T-helper 2 cell (primary cell): ENCODE measurements around the gene GANAB.
"Not testable (repeated sequence)": the region's sequence is repeated elsewhere in the genome, so short reads cannot be mapped to it uniquely, and the experiment has no call there.

ENCODE experiments used
- DNase-seq, 5 experiments: peaks; one replicate each; pipeline versions ENCODE4 v3.0.0 to v3.0.0-alpha.2; 2012 to 2022

Gene GANAB

DNA sequence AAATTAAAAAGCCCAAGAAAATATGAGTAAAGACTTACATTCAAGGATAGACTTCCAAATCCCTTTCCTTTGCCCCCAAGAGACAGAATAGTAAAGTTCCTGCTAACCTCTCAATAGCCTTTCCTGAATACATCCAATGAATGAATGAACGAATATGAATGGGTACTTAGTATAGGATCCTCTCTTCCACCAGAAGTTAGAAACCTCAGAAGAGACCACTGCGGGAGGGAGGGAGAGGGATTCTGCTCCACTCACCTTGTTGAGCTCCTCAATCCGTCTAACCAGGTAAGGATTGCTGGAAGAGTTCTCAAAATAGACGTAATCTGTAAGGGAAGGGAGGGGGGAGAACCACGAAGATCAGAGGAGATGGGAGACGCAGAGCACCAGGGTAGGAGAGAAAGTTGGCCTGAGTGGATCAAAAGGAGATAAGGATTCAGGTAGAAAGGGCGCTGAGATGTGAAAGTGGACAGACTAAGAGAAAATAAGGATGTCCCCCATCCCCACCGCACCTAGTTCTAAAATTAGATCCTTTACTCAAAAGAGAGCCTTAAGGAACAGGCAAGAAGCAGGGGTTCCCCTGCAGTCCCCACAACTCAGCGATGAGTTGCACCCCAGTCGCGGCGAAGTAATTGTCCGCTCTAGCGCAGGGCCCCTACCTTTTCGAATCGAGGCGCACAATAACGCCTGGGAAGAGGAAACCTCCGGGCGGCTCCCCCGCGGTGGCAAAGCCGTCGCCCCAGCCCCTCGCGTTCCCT is 45.9 kb downstream of the GANAB start:
- DNase-seq: peak in 1 of 5 experiments; percentile 54

DNA sequence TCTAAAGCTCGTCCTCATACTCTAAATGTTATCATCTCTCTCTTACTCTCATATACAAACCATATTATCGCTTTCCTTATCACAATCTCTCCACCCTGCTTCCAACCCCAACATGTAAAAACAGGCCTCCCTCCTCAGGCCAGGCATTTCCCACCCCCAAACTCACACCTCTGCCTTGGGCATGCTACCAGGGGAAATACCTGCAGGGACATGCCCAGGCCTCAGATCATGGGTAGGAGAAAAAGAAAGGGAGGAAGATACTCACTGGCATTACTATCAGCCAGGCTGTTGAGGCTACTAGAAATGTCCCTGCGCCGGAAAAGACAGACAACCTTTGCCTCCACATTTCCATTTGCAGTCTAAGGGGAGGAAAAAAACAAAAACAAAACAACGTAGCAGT is 46.5 kb downstream of the GANAB start:
- peak in 1 of 5 experiments; percentile 41 for DNase-seq

DNA sequence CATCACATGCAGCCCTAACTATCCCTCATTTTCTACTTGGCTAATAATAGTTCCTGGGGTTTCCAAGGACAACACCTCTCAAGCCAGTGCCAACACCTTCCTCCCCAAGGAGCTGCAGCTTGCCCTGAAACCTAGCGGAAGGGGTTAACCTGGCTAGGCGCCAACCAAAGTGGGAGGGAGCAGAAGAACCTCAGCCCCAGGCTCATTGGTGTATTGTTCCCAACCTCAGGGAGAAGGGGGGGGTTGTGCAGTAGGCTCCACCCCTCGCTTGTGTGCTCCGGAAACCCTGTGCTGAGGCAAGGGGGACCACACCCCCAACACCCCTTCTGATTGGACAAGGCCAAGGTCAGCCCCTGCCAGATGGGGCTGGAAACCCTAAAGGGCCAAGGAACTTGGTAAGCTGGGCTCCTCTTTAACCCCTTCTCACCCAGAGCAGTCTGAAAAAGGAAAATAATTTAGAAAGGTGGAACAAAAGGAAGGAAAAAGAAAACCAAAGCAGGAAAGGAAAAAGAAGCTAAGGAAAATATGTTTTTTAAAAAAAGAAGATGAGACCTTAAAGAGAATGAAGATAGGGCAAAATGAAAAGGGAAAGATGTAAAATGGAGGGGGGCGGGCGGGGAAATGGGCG is 47.2 kb downstream of the GANAB start:
- peak; percentile 76 to 100 (median 94) for DNase-seq

DNA sequence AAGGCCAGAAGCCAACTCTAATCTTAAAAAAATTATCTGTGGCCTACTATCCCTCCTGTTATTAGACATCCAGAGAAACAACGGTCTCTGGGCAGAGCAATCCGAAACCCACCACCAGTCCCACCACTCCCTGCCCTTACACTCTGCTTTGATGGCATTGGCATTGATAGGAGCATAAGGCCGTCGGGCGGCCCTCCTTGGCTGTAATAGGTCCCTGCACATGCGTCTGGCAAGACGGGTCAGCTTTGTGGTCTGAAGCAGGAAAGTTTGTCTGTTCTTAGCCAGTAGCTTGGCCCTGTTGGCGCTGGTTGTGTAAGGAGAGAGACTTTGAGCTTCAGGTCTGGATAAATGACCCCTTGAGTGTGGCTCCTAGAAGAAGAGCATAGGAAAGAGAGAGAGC is 51.3 kb downstream of the GANAB start:
- DNase-seq: no peak

DNA sequence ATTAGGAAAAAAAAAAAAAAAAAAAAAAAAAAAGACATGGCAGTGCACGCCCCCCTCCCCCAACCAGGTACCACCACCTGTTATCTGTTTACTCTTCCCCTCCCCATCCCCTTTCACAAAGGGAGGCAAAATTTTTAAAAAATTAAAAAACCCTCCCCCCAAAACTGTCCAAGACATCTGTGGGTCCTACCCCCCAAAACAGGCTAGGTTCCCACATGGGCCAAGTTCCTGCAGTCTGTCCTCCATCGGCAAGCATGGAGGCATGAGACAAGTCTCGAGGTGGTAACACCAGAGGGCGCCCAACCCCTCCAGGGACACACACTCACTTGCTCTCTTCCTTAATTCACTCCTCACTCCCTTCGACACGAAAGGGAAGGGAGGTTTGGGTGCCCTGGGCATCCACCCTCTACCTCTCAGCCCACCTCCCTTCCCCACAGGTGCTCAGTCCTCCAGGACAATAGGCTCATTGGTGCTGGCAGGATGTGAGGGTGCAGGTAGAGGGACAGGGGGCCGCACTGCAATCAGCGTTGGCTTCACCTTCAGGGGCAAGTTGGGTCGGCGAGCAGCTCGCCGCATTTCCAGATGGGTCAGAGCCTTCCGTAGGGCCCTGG is 52.9 kb downstream of the GANAB start:
- DNase-seq: peak; percentile 40 to 87 (median 67)

DNA sequence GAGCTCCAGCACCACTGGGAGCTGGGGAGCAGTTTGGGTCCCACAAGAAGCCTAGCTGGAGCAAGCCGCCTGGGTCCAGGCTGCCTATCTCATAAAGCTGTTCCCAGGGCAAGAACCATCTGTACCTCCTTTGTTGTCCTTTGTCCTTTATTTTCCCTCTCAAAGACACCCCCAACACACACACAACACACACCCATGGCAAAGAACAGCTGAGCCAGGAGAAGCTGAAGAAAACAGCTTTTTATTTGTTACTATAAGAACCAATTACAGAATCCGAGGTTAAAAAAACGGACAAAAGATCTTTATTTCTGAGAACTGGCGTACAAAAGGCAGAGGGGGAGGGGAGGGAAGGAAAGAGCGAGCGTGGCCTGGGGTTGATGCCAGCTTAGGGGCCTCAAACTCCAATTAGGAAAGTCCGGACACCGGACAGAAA is 53.4 kb downstream of the GANAB start:
- no peak for DNase-seq

DNA sequence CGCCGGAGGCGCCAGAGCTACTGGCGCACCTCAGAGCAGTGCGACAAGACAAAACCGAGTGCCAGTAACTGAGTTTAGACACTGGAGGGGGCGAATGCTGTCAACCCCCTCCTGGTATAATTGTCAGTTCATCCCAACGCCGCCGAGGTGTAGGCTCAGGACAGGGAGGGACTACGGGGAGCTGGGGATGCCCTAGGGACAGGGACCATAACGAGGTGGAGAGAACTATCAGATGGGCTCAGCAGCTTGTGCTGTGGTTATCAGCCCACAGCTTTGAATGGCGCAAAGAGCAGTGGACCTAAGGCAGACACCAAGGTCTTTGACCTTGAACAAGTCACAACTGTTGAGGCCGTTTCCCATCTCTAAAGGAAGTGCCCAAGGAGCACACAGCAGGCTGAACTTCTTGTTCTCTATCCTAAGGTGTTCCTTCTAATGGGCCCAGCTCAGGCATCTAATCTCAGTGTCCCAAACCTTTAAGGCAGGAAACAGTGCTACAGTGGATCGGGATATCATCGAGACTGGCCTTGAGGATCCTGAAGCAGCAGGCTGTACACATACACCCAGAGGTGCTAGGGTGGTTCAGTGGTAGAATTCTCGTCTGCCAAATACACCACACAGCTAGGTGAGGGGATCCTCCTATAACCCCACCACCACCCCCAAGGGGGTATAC is 54.1 kb downstream of the GANAB start:
- no peak for DNase-seq

DNA sequence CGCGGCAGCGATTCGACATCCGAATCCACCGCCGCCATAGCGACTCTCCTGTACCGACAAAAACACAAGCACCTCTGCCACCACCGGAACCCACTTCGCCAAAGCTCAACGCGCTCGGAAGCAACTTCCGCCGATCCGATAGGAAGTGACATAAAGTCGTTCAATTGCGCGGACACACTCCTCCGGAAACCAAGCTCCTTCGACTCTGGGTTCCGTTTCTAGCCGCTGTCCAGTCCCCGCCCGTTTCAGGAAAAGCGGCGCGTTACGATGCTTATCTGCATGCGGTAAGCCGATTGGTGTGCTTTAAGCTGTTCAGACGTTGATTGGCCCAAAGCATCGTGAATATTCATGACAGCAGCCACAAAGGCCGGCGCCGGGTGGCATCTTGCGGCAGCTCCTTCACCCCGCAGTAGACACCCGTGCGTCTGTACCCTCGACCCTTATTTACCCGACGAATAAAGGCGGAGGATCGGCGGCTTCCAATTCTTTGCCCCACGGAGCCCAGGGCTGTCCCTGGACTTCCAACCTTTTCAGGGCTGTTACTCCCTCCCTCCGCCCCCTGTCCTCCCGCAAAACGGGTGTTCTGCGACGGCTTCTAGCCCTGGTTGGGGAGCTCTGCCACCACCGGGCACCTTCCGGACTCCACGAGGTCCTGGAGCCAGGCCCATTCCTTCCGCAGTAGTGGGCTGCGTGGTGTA is 54.8 kb downstream of the GANAB start, which contains the start of gene TUT1:
TUT1 (minus strand) TSS at position 76 of the 698 bp plus-strand sequence; CDS start at position 38, 38 bp downstream.
- peak; percentile 79 to 100 (median 93) for DNase-seq

DNA sequence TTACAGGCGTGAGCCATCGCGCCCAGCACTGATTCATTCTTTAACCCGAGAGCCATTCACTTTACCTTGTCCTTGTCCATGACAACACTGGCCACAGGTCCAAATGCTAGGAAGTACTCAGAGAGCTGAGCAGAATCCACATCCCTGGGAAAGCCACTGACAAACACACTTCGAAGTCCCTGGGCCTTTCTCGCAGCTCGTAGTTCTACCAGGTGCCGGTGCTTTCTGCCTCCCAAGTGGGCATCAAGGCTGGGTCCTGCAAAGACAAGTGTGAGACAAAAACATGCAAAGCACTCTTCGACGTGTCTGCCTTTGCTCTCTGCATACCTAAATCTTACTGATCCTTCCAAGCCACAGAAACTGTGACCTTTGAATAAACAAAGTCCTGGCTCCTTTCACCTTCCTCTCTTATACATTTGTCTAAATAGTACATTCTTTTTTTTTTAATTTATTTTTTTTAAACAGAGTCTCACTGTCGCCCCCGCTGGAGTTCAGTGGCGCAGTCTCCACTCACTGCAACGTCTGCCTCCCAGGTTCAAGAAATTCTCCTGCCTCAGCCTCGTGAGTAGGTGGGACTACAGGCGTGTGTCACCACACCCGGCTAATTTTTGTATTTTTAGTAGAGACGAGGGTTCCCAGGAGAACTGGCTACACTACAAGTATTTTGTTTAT is 57.3 kb downstream of the GANAB start:
- peak in 1 of 5 experiments; percentile 54 for DNase-seq

DNA sequence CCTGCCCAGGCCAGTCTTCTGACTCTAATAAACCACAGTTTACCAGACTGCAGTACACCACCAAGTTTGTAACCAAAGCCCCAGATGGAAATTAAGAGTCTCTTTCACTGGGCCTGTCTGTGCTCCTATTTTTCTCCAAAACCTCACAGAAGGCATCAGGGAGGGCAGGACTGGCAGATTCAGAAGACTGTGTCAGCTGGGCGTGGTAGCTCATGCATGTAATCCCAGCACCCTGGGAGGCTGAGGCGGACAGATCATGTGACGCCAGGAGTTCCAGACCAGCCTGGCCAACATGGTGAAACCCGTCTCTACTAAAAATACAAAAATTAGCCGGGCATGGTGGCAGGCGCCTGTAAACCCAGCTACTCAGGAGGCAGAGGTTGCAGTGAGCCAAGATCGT is 61.1 kb downstream of the GANAB start:
- DNase-seq: not testable (repeated sequence)

DNA sequence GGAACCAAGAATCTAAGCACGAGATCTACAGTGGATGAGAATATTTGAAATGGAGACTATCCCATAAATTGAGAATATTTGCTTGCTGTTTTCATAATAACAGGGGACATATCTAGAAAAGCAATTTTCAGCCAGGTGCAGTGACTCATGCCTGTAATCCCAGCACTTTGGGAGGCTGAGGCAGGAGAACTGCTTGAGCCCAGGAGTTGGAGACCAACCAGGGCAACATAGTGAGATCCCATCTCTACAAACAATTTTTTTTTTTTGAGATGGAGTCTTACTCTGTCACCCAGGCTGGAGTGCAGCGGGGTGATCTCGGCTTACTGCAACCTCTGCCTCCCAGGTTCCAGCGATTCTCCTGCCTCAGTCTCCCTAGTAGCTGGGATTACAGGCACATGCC is 64.7 kb downstream of the GANAB start:
- DNase-seq: not testable (repeated sequence)

DNA sequence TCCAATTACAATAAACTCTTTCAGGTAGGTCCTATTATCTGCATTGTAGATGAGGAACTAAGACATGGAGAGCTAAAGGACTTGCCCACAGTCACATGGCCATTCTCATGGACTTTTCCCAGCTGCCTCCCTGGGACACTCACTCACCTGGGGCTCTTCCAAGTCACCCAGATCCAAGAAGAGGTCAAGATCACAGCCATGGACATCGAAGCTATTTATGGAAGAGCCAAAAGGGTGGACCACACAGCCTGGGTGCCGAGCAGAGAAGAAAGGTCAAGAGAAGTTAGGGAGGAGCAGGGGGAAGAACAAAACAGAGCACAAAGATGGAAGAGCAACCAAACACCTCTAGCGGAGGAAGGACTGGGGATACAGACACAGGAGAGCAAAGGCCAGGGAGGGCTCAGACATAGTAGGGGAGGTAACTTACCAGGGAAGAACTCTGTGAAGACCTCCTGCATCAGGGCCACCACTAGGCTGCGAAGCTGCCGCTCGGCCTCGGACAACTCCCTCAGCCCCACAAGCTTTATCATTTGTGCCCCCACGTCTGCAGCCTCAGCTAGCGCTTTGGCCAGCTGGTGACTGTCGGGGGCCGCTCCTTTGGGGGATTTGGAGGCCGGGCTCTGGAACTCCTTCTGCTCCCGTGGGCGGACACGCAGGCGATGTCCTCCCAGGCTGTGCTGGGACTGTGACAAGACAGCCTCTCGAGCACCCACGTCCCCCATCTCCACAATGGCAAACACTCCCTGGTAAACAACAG is 65.3 kb downstream of the GANAB start:
- DNase-seq: no peak

DNA sequence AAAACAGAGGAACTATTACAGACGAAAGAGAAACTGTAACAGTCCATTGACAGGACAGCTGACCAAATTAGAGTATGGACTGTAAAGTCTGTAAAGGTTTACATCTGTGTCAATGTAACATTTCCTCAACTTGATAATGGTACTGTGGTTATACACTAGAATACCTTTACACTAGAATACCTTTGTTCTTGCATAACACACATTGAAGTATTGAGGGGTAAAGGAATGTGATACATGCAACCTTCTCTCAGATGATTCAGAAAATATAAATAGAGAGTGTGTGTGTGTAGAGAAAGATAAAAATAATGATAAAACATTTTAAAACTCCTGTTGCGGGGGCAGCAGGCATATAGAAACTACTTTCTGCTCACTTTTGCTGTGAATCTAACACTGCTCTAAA is 67.2 kb downstream of the GANAB start:
- DNase-seq: no peak

DNA sequence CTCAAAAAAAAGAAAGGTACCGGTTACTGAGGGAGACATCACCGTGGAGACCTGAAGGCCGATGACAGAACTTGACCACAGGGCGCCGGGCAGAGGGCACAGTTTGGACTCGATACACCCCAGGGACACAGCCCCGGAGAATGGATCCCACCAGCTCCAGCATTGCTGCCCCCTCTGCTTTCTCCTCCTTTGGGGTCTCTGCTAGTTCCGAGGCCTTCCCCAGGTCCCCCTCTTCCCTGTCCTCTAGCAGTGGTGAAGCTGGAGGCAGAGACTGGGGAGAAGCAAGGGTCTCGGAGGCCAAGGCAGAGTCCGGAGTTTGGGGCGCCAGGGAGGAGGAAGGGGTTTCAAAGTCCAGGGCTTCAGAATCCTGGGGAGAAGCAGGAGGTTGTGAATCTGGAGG is 67.9 kb downstream of the GANAB start:
- DNase-seq: no peak

DNA sequence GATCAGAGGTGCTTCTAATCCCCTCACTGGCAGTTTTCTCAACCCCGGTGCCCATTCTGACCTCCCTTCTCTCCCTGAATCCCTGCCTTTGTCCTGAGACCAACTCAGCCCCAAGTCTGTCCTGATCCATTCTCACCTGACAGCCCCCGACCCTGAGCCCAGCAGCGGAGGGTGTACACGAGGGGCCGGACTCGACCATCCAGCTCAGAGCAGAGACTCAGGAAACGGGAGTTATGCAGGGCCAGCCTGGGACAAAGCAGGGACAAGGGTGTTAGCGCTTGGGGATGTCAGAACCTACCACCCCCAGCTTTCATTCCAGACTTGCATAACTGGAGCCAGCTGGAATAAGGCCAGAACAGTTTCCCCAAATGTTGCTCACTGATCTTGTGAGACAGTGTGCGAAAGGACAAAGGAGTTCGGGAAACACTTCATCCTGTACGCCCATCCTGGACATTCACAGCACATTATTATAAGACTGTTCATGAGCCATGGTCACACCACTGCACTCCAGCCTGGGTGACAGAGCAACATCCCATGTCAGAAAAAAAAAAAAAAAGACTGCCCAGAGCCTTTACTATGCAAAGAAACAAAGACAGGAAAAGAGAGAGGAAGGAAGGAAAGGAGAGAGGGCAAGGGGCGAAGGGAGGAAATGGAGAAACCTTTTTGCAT is 69.2 kb downstream of the GANAB start:
- DNase-seq: no peak

DNA sequence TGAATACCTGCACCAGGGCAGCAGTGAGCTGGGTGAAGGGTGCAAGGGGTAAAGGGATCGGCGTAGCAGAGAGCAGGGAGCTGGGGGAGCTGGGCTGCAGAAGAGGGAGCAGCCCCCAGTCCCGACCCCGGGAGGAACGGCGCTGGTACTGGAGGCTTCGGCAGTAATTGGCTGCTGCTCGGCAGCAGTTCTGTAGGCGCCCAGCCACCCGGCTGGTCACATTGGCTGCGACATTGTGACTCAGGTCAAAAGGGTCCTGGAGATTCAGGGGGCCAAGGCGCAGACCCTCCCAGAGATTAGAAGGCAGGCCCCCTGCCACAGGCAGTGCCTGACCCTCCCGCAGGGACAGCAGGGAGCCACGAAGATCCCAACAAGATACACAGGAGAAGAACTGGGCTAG is 70.6 kb downstream of the GANAB start:
- no peak for DNase-seq

DNA sequence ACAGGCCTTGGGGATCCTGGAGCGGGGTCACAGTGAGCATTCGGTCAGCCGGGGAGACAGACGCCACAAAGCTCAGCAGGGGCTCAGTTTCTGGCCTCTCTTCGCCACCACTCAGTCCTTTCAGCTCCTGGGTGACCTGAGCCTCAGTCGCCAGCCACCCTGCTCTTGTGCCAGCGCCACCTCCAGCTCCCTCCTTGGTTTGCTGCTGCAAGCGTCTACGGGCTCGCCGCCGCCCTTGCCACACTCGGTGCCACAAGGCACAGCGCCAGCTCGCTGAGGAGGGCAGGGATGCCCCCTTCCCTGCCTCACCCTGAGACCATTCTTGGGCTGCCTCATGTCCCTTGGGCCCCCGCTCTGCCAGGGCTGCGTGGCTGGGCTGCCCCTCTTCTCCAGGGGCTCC is 71.3 kb downstream of the GANAB start:
- no peak for DNase-seq
